ENCODE measurements around the gene APOA4. TPM values are rescaled to one million over a fixed set of nuclear protein-coding genes. Genes with fewer than 3 reads are reported as not detected.
A peak's percentile ranks its signal among the peaks of the same experiment; 100 is the strongest.

APOA4 gene
- total and polyA plus RNA-seq, 2 of the 13 experiments (the other 11 are each of a cell fraction or from before 2014, with no cell fraction given) = 3.8 to 7.2 TPM

DNA sequence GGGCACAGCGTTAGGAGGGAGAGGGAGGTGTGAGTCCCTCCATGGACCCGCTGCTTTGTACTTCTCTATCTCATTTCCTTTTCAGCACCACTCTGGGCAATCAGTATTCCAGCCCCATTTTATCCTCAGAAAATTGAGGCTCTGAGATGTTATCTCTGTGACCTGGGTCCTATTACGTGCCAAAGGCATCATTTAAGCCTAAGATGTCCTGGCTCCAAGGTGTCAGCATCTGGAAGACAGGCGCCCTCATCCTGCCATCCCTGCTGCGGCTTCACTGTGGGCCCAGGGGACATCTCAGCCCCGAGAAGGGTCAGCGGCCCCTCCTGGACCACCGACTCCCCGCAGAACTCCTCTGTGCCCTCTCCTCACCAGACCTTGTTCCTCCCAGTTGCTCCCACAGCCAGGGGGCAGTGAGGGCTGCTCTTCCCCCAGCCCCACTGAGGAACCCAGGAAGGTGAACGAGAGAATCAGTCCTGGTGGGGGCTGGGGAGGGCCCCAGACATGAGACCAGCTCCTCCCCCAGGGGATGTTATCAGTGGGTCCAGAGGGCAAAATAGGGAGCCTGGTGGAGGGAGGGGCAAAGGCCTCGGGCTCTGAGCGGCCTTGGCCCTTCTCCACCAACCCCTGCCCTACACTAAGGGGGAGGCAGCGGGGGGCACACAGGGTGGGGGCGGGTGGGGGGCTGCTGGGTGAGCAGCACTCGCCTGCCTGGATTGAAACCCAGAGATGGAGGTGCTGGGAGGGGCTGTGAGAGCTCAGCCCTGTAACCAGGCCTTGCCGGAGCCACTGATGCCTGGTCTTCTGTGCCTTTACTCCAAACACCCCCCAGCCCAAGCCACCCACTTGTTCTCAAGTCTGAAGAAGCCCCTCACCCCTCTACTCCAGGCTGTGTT lies 5.8 kb upstream of the APOA4 start (continued):
- TF ChIP-seq NRL (CRISPR knock-in tag; IDR thresholded peaks at IDR 0.05; ENCODE audit: borderline replicate concordance) (no peak), ELF3 (CRISPR knock-in tag; IDR thresholded peaks at IDR 0.05) (peak; percentile 78), FOXA3 (CRISPR knock-in tag; IDR thresholded peaks at IDR 0.05) (peak; percentile 65), TOPORS (CRISPR knock-in tag; IDR thresholded peaks at IDR 0.05) (0 out of 2 replicates have a peak, but pooled peaks have one; percentile 4), MTA1 (CRISPR knock-in tag; IDR thresholded peaks at IDR 0.05; ENCODE audit: borderline replicate concordance) (peak; percentile 91), ZNF224 (CRISPR knock-in tag; IDR thresholded peaks at IDR 0.05) (no peak), ATF7-NPFF (CRISPR knock-in tag; IDR thresholded peaks at IDR 0.05; ENCODE audit: low read depth) (no peak), FOXM1 (CRISPR knock-in tag; IDR thresholded peaks at IDR 0.05) (no peak), HCFC1 (IDR thresholded peaks at IDR 0.05; ENCODE audit: low read depth, low read length) (no peak), RELA (CRISPR knock-in tag; IDR thresholded peaks at IDR 0.05) (0 out of 2 replicates have a peak, but pooled peaks have one; percentile 65), ZNF343 (CRISPR knock-in tag; IDR thresholded peaks at IDR 0.05) (peak; percentile 51; the same call in 1 of the 2 replicates), ZFX (CRISPR knock-in tag; IDR thresholded peaks at IDR 0.05; ENCODE audit: low read depth) (peak; percentile 10; the same call in 1 of the 2 replicates), ZNF329 (CRISPR knock-in tag; IDR thresholded peaks at IDR 0.05; ENCODE audit: low read depth) (no peak; the same call in 1 of the 2 replicates)
- TF ChIP-seq, protein P1, sequence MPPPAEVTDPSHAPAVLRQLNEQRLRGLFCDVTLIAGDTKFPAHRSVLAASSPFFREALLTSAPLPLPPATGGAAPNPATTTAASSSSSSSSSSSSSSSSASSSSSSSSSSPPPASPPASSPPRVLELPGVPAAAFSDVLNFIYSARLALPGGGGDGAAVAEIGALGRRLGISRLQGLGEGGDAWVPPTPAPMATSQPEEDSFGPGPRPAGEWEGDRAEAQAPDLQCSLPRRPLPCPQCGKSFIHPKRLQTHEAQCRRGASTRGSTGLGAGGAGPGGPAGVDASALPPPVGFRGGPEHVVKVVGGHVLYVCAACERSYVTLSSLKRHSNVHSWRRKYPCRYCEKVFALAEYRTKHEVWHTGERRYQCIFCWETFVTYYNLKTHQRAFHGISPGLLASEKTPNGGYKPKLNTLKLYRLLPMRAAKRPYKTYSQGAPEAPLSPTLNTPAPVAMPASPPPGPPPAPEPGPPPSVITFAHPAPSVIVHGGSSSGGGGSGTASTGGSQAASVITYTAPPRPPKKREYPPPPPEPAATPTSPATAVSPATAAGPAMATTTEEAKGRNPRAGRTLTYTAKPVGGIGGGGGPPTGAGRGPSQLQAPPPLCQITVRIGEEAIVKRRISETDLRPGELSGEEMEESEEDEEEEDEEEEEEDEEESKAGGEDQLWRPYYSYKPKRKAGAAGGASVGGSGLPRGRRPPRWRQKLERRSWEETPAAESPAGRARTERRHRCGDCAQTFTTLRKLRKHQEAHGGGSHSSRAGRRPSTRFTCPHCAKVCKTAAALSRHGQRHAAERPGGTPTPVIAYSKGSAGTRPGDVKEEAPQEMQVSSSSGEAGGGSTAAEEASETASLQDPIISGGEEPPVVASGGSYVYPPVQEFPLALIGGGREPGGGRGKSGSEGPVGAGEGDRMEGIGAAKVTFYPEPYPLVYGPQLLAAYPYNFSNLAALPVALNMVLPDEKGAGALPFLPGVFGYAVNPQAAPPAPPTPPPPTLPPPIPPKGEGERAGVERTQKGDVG (CRISPR knock-in tag; IDR thresholded peaks at IDR 0.05; ENCODE audit: borderline replicate concordance) = no peak
- TF ChIP-seq, protein P2, sequence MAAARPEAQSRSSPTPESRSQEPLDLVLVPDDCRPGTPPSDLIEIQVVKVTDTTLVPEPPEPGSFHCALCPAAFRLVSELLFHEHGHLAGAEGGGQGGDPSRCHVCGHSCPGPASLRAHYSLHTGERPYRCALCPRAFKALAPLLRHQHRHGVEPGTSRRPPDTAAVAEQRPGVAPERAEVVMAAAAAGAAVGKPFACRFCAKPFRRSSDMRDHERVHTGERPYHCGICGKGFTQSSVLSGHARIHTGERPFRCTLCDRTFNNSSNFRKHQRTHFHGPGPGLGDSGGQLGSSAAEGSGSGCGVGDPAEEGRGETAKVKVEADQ (CRISPR knock-in tag; IDR thresholded peaks at IDR 0.05; ENCODE audit: borderline replicate concordance) = no peak
- TF ChIP-seq, protein P3, sequence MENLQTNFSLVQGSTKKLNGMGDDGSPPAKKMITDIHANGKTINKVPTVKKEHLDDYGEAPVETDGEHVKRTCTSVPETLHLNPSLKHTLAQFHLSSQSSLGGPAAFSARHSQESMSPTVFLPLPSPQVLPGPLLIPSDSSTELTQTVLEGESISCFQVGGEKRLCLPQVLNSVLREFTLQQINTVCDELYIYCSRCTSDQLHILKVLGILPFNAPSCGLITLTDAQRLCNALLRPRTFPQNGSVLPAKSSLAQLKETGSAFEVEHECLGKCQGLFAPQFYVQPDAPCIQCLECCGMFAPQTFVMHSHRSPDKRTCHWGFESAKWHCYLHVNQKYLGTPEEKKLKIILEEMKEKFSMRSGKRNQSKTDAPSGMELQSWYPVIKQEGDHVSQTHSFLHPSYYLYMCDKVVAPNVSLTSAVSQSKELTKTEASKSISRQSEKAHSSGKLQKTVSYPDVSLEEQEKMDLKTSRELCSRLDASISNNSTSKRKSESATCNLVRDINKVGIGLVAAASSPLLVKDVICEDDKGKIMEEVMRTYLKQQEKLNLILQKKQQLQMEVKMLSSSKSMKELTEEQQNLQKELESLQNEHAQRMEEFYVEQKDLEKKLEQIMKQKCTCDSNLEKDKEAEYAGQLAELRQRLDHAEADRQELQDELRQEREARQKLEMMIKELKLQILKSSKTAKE (CRISPR knock-in tag; IDR thresholded peaks at IDR 0.05; ENCODE audit: borderline replicate concordance) = peak; percentile 96
- TF ChIP-seq, protein P4, sequence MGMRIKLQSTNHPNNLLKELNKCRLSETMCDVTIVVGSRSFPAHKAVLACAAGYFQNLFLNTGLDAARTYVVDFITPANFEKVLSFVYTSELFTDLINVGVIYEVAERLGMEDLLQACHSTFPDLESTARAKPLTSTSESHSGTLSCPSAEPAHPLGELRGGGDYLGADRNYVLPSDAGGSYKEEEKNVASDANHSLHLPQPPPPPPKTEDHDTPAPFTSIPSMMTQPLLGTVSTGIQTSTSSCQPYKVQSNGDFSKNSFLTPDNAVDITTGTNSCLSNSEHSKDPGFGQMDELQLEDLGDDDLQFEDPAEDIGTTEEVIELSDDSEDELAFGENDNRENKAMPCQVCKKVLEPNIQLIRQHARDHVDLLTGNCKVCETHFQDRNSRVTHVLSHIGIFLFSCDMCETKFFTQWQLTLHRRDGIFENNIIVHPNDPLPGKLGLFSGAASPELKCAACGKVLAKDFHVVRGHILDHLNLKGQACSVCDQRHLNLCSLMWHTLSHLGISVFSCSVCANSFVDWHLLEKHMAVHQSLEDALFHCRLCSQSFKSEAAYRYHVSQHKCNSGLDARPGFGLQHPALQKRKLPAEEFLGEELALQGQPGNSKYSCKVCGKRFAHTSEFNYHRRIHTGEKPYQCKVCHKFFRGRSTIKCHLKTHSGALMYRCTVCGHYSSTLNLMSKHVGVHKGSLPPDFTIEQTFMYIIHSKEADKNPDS (CRISPR knock-in tag; IDR thresholded peaks at IDR 0.05) = no peak
- TF ChIP-seq, protein P5, sequence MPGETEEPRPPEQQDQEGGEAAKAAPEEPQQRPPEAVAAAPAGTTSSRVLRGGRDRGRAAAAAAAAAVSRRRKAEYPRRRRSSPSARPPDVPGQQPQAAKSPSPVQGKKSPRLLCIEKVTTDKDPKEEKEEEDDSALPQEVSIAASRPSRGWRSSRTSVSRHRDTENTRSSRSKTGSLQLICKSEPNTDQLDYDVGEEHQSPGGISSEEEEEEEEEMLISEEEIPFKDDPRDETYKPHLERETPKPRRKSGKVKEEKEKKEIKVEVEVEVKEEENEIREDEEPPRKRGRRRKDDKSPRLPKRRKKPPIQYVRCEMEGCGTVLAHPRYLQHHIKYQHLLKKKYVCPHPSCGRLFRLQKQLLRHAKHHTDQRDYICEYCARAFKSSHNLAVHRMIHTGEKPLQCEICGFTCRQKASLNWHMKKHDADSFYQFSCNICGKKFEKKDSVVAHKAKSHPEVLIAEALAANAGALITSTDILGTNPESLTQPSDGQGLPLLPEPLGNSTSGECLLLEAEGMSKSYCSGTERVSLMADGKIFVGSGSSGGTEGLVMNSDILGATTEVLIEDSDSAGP (CRISPR knock-in tag; IDR thresholded peaks at IDR 0.05; ENCODE audit: borderline replicate concordance) = peak; percentile 74

All from HepG2 (cell line).